HUDEP-2 (cell line): ENCODE measurements around the gene SYT12.
"Not testable (repeated sequence)": the region's sequence is repeated elsewhere in the genome, so short reads cannot be mapped to it uniquely, and the experiment has no call there.

ENCODE experiments used
- DNase-seq, 76 experiments: peaks; one replicate each; lab custom pipeline; 2025; ENCODE audit not compliant: unreplicated experiment in 76 of 76; lab: John Stamatoyannopoulos, UW

The SYT12 gene

GRCh38 chr11:66996609-66997273, 26.2 kb upstream of the SYT12 start:
- DNase-seq, result no peak

DNA sequence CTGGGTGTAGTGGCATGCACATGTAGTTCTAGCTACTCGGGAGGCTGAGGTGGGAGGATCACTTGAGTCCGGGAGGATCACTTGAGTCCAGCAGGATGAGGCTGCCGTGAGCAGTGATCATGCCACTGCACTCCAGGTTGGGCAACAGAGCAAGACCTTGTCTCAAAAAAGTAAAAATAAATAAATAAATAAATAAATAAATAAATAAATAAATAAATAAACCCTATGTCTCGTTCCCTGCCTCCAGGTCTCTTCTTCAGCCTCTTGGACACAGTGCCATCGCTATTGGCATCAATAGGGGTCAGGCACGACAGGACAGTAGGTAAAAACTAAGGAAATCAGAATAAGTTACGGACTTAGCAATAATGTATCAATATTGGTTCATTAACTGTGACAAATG, 23.4 kb upstream of the SYT12 start:
- no peak for DNase-seq

DNA sequence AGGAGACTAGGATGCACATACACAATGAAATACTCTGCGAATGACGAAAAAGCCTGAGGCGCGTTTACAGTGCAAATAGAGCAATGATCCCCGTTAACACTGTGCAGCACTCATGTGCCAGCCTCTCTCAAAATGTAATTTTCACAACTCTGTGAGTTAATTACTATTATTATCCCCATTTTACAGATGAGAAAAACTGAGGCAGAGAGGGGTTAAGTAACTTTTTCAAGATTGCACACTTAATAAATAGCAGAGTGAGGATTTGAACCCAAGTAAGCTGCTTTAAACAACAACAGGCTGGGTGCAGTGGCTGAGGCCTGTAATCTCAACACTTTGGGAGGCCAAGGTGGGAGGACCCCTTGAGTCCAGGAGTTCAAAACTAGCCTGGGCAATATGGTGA, 21.6 kb upstream of the SYT12 start:
- no peak for DNase-seq

GRCh38 chr11:67002297-67002913, 20.5 kb upstream of the SYT12 start:
- no peak for DNase-seq

DNA sequence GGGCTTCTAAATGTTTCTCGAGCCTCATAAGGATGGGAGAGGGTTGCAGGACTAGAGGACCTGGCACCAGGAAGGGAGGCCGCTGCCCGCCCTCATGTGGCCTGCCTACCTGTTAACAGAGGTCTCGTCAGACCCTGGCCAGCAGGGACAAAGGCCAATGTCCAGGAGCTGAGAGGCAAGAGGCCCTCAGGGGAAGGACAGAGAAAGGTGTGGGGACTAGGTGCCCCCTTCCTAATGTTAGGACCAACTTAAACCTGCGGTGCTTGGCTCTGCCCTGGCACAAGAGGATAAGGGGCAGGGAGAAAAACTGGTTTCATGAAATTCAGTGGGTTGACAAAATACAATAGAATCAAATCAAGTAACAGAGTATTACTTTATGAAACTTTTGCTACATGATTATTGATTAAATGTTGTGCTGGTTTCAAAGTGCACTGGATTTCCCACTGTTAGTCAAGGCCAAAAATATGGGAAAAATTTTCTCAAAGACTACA, 20.0 kb upstream of the SYT12 start:
- no peak for DNase-seq

DNA sequence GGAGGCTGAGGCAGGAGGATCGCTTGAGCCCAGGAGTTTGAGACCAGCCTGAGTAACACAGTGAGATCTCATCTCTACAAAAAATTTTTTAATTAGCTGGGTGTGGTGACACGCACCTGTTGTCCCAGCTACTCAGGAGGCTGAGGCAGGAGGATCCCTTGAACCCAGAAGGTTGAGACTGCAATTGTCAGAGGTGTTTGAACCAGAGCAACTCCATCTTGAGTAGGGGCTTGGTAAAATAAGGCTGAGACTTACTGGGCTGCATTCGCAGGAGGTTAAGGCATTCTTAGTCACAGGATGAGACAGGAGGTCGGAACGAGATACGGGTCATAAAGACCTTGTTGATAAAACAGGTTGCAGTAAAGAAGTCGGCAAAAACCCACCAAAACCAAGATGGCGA, 17.7 kb upstream of the SYT12 start:
- not testable (repeated sequence) for DNase-seq

DNA sequence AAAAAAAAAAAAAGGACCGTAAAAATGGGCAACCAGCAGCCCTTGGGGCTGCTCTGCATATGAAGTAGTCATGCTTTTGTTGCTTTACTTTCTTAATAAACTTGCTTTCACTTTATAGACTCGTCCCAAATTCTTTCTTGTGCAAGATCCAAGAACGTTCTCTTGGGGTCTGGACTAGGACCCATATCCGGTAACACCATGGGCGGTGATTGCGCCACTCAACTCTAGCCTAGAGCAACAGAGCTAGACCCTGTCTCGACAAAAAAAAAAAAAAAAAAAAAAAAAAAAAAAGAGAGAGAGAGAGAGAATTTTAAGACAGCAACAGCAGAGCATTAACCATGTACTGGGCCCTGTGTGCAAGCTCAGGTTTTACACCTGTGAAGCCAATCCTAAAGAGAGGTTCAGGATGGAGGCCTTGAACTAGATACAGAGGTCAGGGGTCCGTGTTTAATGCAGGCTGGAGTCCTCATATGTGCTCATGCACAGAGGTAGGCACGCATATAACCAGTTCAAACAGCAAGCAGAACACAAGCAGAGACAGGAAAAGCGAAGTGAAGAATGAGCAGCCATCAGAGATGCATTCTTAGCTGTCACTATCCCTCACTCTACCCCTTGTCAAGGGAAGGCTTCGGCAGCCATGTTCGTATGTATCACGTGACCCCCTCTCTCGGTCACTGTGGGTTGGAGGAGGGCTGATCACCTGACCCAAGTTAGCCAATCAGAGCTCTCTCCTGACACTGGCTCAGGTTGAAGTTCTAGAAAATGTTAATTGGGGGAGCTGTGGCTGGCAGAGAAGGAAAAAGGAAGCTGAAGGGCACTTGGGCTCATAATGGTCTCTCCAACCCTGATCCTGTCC, 16.7 kb upstream of the SYT12 start:
- DNase-seq, result peak in 43 of 76 experiments; percentile 3 to 57 (median 21)

DNA sequence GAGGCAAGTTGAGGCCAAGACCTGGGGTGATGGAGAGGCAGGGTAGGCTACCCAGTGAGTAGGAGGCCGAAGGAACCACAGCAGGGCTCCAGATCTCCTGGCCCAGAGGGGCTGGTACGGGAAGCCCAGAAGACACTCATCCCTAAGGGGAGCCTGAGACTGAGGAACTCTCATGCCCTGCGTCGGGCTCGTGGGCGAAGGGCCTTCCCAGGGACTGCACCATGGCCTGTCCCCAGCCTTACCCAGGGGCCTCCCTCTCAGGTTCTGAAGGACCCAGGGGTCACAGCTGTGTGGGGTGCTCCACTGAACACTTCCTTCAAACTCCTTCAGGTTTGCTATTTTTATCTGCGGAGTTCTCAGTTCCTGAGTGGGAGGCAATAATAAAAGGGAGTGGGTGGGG, 15.8 kb upstream of the SYT12 start:
- DNase-seq, result no peak

- no peak for DNase-seq
These were observed 12.5 kb upstream of the SYT12 start for GRCh38 chr11:67010296-67010905.

GRCh38 chr11:67013511-67014045, 9.4 kb upstream of the SYT12 start:
- no peak for DNase-seq

DNA sequence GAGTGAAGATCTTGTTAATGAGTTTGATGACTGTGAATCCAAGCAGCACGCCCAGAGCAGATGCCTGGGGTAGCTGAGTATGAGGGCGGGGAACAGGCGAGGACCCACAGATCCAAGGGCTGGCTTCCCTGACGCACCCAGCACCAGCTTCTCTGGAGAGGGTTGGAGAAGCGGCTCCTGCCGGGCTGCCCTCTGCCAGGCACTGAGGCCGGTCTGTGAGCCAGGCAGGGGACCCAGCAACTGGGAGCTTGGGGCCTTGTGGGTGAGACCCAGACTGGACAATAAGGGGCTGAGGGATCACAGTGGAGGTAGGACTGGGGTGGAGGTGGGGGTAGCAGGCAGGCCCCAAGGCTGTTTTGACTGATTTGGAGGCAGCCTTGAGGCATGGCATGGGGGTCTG, 8.6 kb upstream of the SYT12 start:
- DNase-seq, result no peak

GRCh38 chr11:67015048-67015447, 7.9 kb upstream of the SYT12 start:
- no peak for DNase-seq

DNA sequence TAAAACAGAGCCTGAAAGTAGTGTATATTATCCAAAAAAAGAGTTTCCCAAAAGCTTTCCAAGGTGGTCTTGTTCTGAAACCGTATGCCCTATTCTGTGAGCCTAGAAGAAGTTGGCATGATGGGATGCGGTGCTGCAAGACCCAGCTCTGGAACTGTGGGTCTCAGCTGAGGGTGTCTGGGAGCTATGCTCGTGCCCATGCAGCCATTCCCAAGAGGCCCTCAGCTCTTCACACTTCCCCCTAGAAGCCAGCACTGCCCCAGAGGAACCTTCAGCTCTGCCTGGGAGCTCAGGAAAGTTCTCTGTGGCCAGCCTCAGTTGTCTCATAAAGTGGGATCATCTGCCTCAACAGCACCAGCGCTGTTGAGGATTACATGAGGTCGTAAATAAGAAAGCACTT, 6.4 kb upstream of the SYT12 start:
- no peak for DNase-seq

- DNase-seq, result no peak
These were observed 2.0 kb upstream of the SYT12 start for GRCh38 chr11:67020949-67021348.

DNA sequence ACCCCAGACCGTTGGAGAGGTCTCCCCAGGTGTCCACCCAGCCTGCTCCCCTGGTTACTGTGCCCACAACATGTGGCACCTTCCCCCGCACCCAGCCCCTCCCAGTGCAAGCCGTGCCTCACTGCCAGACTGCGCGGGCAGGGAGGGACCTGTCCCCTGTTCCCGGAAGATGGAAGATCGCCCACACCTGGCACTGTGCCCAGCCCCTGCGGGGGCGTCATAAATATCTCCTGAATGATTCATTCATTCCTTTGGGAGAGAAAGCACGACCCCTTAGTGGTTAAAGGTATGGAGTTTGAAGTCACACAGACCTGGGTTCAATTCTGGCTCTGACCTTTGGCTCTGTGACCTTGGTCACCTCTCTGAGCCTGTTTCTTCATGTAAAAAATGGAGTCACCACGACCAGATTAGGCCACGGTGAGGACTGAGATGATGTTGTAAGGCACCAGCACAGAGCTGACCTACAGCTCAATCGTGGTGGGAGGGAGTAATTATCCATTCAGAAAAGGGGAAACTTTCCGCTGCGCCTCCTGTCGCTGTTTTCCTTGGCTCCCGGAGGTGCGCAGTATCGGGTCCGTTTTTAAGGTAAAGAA, 497 bp upstream of the SYT12 start:
- peak in 25 of 76 experiments; percentile 7 to 53 (median 30) for DNase-seq

- no peak for DNase-seq
These were observed 1.0 kb downstream of the SYT12 start for GRCh38 chr11:67023957-67024353.

GRCh38 chr11:67024410-67024809, 1.5 kb downstream of the SYT12 start:
- peak in 57 of 76 experiments; percentile 8 to 74 (median 35) for DNase-seq

- DNase-seq, result peak in 1 of 76 experiments; percentile 11
These were observed 2.0 kb downstream of the SYT12 start for GRCh38 chr11:67024966-67025365.

GRCh38 chr11:67025750-67026149, 2.8 kb downstream of the SYT12 start:
- no peak for DNase-seq

- DNase-seq, result no peak
These were observed 4.0 kb downstream of the SYT12 start for GRCh38 chr11:67026941-67027340.
